IPS-18c (cell line): Measurements from ENCODE around the gene SRR.

Experiments
- H3K4me3 ChIP-seq: 2 replicates; pipeline ENCODE4 v1.7.0; 2013; ENCODE audit warnings: low read depth, mild to moderate bottlenecking, low read length, moderate library complexity; ENCODE audit not compliant: insufficient read depth
- H3K9me3 ChIP-seq: one replicate; pipeline ENCODE4 v1.6.1; 2013; ENCODE audit warnings: mild to moderate bottlenecking, low read length, moderate library complexity; ENCODE audit not compliant: control insufficient read depth, insufficient read depth

Gene SRR

DNA sequence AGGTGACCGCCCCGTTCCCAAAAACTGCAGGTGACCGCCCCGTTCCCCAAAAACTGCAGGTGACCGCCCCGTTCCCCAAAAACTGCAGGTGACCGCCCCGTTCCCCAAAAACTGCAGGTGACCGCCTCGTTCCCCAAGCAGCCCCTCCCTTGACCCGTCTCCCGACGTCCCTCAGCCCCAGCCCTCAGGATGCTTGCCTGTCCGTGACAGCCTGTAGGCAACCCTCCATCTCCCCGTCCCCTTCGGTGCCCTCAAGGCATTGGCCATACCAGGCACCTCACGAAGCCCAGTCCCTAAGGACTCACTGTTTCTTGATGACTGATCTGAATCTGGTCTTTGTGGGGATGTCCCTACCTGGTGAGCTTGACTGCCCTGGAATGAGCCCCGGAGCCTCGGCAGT, 58.7 kb downstream of the SRR start:
- H3K4me3 ChIP-seq, result no peak overlapping the region
- no peaks in the 10 kb centered on the region for H3K9me3 ChIP-seq

DNA sequence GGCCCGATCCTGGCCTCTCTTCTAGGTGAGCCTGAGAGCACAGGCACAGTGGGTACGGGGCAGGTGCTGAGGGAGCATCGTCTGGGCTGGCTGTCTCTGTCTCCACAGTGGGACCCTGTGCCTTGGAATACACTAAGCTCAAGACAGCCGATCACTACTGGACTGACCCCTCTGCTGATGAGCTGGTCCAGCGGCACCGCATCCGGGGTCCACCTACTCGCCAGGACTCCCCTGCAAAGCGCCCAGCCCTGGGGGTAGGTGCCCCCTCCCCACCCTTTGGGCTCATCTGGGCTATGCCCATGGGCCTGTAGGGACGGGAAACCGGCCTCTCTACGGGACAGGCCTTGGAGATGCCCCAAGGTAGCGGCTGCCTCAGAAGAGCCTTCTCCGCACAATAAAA, 59.1 kb downstream of the SRR start:
- Histone ChIP-seq H3K4me3 (no peak overlapping the region), H3K9me3 (no peaks in the 10 kb centered on the region)

DNA sequence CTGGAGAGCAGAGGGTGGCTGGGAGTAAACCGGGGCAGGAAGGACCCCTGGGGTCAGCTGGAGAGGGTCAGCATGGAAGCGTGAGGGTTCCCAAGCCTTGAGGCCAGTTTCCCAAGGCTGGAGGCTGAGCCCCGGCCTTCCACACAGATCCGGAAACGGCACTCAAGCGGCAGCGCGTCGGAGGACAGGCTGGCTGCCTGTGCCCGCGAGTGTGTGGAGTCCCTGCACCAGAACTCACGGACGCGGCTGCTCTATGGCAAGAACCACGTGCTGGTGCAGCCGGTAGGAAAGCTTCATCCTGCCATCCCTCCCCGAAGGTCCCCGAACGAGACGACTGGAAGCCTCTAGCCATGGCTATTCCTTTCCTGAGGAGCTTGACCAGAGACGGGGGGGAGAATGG, 59.6 kb downstream of the SRR start:
- no peak overlapping the region for H3K4me3 ChIP-seq
- no peaks in the 10 kb centered on the region for H3K9me3 ChIP-seq

- no peak overlapping the region for H3K4me3 ChIP-seq
- no peaks in the 10 kb centered on the region for H3K9me3 ChIP-seq
Observed at GRCh38 chr17:2363851-2364762, 60.4 kb downstream of the SRR start.

- Histone ChIP-seq H3K4me3 (no peak overlapping the region), H3K9me3 (no peaks in the 10 kb centered on the region)
Observed at GRCh38 chr17:2364763-2365116, 61.0 kb downstream of the SRR start.

GRCh38 chr17:2365132-2365531, 61.4 kb downstream of the SRR start:
- Histone ChIP-seq H3K9me3 (no peaks in the 10 kb centered on the region), H3K4me3 (no peak overlapping the region)

DNA sequence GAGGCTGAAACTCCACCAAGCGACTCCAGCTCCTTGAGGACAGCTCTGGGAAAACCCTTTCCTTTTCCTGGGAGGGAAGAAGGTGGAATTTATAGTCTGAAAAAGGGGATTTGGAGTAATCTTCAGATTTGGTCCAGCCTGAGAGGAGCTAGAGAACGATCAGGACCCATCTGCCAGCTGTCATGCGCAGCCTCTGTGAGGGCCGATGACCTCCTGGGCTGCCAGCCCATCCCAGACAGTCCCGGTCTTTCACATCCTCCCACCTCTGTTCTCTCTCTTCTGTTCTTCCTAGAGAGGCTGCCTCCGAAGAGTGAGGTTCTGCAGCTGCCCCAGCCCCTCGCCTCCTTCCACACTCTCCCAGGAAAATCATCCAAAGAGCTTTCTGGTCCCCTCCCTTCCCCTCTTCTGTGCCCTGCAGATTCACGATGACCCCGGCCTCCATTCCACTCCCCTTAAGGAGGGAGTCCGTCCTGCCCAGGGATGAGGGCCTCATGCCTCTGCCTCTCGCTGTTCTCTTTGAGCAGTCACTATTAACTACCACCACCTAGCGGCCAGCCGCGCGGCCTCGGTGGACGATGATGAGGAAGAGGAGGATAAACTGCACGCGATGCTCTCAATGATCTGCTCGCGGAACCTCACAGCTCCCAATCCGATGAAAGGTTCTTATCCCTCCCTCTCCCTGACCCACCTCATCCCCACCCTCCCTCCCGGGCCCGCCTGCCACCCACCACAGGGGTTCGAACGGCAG, 63.2 kb downstream of the SRR start:
- Histone ChIP-seq H3K9me3 (no peaks in the 10 kb centered on the region), H3K4me3 (no peak overlapping the region)

DNA sequence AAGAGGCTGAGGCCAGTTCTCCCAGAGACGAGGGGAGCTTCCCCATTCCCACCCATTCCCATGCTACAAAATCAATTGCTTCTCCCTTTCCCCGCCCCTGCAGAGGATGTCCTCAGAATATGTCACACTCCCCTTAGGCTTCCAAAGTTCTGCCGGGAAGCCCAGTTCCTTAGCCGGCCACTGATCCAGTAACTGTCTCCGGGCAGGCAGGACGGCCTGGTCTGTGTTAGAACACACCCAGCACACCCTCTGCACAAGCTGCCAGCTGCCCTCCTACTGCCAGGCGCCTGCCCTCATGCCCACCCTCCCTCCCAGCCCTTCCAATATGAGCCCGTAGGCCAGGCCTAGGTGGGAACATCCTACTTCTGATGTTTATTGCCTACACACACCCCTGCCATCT, 64.6 kb downstream of the SRR start:
- Histone ChIP-seq H3K9me3 (no peaks in the 10 kb centered on the region), H3K4me3 (no peak overlapping the region)

DNA sequence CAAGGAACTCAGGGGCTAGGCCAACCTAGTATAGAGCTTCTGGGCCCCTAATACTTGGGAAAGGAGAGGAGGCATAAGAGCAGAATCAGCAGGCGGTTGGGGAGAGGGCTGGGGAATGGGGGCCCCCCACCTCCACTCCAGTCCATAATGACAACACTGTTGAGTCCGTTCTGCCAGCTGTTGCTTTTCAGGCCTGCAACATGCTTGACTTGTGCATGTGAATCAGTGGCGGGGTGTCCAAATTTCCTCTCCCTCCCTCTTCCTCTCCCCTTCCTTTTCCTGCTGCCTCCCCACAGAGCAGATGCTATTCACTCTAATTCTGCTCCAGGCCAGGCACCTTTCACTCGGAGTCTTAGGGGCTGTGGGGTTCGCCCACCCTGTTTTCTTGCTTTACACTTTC, 65.3 kb downstream of the SRR start:
- Histone ChIP-seq H3K4me3 (no peak overlapping the region), H3K9me3 (no peaks in the 10 kb centered on the region)

- no peak overlapping the region for H3K4me3 ChIP-seq
- H3K9me3 ChIP-seq, result no peaks in the 10 kb centered on the region
Observed at GRCh38 chr17:2369551-2370210, 65.9 kb downstream of the SRR start.

DNA sequence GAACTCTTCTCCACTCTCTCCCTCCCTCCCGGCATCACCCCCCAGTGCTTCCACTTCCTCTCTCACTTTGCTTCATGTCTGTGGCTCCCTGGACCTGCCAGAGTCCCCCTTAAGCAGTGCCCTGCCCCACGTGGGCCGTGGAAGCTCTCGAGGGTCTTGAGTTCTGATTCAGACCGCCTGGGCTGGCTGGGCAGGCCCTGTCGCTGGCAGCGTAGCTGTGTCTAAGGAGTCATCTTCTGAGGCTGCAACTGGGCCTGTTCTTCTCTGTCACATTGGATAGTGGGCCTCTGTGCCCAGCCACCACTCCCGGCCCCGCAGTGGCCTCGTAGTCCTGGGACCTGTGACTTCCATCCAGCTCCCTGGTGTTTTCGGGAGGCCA, 66.5 kb downstream of the SRR start:
- H3K9me3 ChIP-seq, result no peaks in the 10 kb centered on the region
- no peak overlapping the region for H3K4me3 ChIP-seq

- Histone ChIP-seq H3K4me3 (no peak overlapping the region), H3K9me3 (no peaks in the 10 kb centered on the region)
Observed at GRCh38 chr17:2371183-2372130, 67.7 kb downstream of the SRR start.

DNA sequence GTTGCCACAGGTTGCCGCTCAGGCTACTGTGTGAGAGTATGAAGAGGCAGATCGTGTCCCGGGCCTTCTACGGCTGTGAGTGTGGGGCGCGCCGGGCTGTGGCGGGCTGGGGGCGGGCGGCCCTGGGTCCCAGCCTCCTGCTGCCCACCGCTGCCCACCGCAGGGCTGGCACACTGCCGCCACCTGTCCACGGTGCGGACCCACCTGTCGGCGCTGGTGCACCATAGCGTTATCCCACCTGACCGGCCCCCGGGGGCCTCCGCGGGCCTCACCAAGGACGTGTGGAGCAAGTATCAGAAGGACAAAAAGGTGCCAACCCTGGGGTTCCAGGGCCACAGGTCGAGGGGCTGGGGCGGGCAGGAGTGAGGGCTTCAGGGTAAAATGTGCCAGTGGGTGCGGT, 68.4 kb downstream of the SRR start:
- Histone ChIP-seq H3K9me3 (no peaks in the 10 kb centered on the region), H3K4me3 (no peak overlapping the region)

DNA sequence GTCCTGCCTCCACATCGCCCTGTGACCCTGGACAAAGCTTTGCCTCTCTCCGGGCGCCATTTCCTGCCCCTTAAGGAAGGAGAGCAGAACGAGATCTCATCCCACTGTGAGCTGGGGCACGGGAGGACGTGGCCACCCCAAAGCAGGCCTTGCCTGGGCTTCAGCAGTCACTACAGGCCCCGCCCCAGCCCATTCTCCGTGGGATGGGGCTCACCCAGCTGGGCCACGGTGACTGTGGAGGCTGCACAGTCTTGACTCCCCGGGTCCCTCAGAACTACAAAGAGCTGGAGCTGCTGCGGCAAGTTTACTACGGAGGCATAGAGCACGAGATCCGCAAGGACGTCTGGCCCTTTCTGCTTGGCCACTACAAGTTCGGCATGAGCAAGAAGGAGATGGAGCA, 68.9 kb downstream of the SRR start:
- Histone ChIP-seq H3K4me3 (no peak overlapping the region), H3K9me3 (no peaks in the 10 kb centered on the region)

DNA sequence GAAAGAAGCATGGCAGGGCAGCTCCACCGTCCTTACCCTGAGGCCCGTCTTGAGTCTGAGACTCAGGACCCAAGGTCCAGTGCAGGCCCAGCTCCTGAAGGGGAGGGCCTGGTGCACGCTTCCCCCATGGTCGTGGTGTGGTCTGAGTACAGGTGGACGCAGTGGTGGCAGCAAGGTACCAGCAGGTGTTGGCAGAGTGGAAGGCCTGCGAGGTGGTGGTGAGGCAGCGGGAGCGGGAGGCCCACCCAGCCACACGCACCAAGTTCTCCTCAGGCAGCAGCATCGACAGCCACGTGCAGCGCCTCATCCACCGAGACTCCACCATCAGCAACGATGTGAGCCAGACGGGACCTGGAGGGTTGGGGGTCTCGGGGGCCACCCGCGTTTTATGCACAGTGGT, 69.4 kb downstream of the SRR start:
- no peaks in the 10 kb centered on the region for H3K9me3 ChIP-seq
- H3K4me3 ChIP-seq, result no peak overlapping the region
